ENCODE results near the gene ST13.
"Not testable (repeated sequence)": the region's sequence is repeated elsewhere in the genome, so short reads cannot be mapped to it uniquely, and the experiment has no call there.

The ST13 gene

DNA sequence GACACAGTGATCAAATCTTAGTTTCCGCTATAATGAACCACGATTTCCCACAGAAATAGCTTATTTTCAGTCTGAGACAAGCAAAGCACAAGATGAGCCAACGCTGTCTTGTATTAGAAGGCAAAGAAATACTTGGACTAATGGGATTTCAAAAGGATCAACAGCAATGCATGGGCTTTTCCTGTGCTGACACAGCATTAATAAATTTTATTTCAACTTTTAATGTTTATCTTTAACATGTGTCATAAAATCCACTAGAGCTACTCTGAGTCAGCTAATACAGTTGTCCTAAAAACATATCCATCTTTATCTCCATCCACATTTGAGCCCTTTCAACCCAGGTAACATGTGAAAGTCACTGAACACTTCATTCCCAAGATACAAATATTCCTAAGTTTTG lies 21.8 kb downstream of the ST13 start:
- no peak for DNase-seq

DNA sequence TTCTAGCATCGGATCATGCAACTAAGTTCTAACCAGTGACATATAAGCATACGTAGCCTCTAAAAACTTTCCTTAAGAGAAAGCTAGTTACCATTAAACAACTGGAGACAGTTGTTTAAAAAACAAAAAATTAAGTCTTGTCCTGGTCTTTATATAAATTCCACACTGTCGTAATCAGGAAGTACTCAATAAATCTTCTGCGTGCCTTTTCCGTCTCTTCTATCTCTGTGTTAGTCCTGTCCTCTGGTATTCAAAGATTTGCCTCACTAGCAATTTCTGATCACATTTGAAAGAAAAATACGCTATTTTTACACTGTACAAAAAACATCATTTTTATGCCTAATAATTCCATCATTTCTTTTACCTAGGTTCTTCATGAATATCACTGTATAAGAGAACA lies 27.3 kb downstream of the ST13 start:
- DNase-seq, result no peak

DNA sequence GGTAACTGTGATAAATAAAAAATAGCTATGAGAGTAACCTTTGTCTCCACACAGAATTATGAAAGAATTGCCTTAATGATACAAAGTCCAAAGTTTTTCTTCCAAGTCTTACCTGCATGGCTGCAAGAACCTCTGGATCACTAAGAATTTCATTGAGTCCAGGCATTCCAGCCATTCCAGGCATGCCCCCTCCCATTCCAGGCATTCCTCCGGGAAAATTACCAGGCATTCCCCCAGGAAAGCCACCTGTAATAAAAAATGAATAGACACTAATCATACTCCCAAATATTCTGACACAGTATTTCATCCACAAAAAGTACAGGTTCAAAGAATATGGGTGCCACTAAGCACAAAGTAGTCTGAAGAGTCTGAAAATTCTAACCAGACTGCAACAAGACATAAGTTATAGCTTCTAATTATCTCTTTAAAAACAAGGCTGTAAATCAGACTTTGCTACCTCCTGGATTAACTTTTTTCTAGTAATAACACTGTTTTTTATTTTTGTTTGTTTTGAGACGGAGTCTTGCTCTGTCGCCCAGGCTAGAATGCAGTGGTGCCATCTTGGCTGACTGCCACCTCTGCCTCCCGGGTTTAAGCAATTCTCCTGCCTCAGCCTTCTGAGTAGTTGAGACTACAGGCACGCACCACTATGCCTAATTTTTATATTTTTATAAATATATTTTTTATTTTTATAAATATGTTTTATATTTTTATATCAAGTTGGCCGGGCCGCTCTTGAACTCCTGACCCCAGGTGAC lies 29.3 kb downstream of the ST13 start:
- DNase-seq, result no peak

DNA sequence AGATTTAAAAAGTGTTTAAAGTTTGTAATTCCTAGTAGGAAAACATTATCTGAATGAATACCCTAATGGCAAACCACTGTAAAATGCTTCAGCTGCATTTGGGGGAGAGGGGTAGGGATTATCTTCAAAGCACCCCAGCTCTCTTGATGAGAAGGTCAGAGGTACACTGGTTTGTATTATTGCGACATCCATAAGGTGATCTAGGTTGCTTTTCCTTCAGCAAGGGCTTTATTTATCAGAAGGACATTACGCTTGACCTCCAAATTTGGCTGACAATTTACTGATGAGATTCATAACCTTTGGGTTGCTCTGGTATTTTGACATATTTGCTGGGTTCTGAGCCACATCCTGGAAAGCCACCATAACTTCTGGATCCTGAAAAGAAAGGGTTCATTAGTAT lies 30.1 kb downstream of the ST13 start:
- DNase-seq, result not testable (repeated sequence)

DNA sequence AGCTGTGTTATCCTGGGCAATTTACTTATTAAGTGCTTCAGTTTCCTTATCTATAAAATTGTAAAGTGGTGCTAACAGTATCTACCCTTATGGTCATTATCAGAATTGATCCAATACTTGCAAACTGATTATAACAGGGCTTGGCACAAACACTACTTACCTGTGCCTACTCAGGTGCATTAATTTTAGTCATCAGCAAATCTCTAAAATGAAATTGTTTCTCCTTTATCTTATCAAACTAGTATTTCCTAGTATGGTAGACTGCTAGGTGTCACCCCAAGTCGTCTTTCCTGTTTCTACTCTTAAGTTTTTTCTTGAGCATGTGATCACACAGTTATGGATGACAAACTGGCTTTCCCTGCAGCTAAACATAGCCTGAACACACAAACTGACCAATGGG lies 33.0 kb downstream of the ST13 start:
- no peak for DNase-seq

DNA sequence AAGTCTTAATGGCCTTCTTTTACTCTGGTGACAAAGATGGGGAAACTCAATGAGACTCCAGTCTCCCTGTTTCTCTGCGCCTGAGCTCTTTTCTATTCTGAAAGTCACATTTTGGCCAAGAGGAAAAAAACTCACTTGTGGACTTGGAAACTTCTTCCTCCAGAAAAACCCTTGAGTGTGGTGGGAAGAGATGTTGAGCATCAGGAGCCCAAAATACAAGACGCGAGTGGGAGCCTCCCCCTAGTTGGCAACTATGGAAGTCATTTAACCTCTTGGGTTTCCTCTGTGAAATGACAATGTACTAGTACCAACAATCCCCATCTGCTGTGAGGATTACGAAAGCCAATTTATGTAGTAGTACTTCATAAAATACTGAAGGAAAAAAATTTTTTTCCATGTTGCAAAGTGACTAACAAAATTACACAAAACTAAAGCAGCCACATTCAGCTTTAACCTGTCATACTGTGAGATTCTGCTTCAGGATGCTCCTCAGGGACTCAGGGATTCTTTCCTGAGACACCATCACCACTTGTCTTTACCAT lies 36.8 kb downstream of the ST13 start:
- no peak for DNase-seq

DNA sequence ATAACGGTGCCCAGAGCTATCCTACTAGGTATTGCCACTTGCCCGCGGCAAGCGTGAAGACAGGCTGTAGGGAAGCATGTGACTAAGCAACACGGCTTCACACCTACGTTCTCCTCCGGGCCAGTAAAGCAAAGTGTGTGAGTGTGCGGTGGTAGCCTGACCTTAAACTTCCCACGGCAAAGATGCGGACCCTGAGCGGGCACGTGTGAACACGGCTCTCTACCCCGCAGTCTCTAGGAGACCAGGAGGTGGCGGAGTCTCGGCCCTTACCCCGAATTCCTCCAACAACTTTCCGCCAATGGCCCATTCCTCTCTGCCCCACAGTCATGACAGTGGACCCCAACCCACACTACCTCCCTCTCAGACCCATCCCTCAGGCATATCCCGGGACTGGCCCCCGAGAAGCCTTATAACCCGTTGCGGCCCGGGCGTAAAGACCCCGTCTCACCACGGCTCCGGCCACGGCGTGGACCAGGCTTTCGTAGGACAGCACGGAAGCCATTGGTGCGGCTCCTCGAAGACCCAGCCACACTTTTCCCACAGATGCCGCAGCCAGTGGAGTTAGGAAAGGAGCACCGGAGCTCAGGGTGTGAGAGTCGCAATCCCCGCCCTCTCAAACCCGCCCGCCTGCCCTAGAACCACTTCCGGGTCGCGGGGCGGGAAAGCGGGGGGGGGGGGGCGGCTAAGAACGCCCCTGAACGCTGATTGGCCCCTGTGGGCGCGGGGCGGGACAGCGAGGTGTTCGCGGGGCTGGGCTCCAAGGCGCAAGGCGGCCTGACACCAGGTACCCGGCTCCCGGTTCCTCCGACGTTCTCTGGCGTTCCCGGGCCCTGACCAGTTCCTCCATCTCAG lies 37.5 kb downstream of the ST13 start, which contains the start of gene SLC25A17:
SLC25A17 (minus strand) TSS at position 600 of the 852 bp plus-strand sequence; CDS start at position 502, 98 bp downstream.
- peak; percentile 85 for DNase-seq

DNA sequence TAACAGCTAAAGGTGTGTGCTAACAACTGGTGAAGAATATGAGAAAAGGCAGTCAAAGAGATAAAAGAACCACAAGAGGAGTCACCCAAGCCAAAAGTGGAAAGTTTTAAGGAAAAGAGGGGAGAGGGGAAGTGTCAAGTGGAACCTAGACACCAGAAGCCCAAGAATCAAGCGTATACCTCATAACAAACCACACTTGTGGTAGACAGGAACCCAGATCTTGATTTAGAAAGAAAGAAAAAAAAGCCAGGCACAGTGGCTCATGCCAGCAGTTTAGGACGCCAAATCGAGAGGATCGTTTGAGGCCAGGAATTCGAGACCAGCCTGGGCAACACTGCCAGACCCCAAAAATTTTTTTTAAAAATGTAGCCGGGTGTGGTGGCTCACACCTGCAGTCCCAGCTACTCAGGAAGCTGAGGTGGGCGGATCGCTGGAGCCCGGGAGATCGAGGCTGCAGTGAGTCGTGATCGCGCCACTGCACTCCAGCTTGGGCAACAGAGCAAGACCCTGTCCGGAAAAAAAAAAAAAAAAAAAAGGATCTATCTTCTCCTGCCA lies 38.2 kb downstream of the ST13 start:
- no peak for DNase-seq

DNA sequence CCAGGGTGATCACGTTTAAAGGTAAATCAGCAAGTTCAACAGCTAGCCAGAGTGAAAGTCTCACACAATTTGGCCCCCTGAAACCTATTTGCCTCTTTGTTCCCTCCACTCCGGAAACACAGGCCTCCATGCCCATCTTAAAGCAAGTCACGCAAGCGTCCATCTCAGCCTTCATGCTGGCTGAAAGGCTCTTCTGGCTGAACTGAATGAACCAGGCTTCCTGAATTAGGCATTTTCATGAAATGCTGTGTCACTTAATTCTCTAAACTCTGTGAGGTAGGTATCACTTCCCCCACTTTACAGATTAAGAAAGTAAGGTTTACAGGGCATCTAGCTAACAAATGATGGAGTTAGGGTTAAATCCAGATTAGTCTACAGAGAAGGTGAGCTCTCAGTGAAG lies 38.7 kb downstream of the ST13 start:
- no peak for DNase-seq

DNA sequence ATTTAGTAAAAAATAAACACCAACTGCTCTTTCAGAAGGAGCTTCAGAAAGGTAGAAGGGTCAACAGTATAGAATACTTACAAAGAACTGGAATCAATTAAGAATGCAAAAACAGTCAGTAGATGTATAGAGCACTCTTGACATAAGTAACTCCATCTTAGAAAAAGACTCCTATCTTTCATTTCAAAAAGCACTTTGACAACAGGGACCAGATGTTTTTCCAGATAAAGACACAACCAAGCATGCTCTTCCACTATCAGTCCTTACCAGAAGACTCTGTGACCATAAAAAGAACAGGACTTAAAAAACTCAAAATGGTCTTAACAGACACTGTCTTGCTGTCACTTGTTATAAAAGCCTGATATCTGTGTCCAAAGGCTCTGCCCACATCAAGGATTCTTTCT lies 42.5 kb downstream of the ST13 start:
- no peak for DNase-seq

DNA sequence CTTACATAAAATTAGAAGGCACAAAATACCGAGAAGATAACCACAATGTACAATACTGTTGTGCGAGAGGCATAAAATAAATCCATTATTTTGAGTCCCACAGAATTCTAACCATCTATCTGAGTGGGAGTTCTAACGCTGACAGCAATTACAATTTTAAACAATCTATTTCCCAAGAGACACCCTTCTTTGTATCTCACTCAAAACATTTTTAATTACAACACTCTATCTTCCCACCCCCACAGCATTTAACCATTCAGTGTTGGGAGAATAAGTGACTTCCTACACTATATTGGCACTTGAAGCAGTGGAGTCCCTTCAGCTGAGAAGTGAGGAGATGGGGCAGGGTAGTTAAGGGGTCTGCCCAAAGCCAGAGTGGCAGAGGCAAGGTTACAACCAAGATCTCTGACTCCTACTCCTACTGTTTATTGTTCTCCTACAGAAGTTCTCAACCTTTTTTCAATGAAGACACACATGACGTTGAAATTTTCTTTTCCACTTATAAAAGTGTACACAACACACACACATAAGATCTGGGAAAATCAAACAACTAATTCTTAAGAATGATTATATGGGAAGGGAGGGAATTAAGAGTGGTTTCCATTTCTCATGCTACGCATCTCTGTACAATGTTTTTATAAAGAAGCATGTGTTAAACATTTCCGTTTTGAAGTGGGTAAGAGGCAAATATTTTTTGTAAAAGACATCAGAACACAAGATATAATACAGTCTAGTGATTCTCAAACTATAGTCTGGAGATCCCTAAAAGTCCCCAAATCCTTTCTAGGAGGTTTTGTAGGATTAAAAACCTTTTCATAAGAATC lies 48.2 kb downstream of the ST13 start:
- DNase-seq, result no peak

DNA sequence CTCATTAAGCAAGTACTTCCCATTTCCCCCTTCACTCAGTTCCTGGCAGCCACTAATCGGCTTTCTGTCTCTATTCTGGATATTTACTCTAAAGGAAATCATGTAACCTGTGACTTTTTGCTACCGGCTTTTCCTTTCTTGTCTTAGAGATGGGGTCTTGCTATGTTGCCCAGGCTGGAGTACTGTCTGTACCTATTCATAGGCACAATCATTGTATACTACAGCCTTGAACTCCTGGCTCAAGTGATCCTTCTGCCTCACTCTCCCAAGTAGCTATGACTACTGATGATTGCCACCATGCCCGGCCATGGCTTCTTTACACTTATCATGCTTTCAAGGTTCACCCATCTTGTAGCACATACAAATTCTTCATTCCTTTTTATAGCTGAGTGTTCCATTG lies 49.7 kb downstream of the ST13 start:
- no peak for DNase-seq

DNA sequence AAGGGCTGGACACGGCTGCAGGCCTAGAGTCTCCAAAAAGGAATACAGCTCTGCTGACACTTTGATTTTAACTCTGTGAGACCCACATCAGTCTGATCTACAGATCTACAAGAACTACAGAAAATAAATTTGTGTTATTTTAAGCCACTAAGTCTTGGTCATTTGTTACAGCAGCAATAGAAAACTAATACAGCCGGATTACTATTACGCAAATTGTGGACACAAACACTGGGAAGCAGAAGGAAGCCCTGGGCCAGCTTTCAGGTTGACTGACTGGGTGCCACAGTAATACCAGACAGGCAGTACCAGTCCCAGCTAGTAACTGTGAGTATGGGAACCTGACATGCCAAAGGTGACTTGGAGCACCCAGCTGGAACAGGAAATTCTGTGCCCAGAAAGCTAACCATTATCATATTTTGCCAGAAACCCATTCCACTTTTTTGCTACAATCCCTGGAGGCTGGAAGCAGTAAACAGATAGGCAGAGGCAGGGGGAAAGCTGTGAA lies 50.7 kb downstream of the ST13 start:
- DNase-seq, result no peak

DNA sequence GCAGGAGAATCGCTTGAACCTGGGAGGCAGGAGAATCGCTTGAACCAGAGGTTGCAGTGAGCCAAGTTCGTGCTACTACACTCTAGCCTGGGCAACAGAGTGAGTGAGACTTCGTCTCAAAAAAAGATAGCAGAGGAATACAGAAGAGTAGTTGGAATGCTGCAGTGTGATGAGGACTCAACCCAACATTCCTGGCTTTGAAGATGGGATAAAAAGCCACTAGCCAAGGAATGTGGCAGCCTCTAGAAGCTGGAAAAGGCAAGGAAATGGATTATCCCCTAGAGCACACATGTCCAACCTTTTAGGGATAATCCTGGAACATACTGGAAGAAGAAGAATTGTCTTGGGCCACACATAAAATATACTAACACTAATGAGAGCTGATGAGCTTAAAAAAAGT lies 51.2 kb downstream of the ST13 start:
- DNase-seq, result no peak

DNA sequence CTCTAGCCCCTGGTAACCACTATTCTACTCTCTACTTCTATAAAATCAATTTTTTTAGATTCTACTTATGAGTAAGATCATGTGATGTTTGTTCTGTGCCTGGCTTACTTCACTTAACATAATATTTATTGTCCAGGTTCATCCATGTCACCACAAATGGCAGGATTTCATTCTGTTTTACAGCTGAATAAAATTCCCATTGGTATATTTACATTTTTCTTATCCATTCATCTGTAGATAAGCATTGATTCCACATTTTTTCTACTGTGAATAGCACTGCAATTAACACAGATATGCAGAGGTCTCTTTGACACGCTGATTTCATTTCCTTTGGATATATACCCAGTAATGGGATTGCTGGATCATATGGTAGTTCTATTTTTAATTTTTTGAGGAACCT lies 53.1 kb downstream of the ST13 start:
- DNase-seq, result no peak

DNA sequence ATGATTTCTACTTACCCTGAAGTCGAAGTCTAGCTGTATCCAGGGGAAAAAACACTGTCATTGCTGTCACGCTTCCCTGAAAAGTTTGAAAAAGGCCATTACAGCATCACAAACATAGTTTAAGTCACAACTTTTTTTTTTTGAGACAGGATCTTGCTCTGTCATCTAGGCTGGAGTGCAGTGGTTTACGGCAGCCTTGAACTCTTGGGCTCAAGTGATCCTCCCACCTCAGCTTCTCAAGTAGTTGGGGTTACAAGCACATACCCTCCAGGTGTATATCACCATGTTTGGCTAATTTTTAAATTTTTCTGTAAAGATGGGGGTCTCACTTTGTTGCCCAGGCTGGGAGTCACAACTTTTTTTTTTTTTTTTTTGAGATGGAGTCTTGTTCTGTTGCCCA lies 57.4 kb downstream of the ST13 start:
- DNase-seq, result no peak

DNA sequence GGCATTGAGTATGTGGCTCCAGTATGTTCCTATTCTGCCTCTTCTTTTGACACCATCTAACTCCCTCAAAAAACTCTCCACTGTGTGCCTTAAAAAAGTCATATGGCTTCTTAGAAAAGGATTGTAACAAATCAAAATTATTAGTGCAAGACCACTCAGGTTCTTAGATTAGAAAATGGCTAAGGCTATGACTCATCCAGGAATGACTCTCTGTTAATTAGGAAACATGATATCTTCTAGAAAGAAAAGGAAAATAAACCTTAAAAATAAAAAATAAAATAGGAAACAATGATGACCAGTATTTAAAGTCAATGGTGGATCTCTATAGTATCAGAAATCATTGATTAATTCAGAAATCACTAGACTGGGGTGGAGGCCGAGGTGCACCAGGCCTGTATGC lies 59.0 kb downstream of the ST13 start:
- no peak for DNase-seq

DNA sequence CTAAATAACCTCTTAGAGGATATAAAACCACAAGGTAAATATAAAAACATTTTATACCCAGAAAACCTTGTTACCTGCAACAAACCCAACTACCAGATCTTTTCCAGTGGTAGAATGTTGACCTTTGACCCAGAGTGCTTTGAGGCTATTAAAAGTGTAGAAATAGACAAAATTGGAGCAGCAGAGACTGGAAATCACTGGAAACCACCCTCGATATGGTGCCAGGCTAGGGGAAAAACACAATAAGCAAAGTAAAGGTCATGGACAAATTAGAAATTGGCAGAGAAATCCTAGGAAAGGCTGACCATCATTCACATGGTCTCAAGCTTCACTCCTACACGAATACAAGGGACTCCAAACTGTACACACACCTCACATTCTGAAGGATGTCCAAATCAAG lies 64.0 kb downstream of the ST13 start:
- no peak for DNase-seq

DNA sequence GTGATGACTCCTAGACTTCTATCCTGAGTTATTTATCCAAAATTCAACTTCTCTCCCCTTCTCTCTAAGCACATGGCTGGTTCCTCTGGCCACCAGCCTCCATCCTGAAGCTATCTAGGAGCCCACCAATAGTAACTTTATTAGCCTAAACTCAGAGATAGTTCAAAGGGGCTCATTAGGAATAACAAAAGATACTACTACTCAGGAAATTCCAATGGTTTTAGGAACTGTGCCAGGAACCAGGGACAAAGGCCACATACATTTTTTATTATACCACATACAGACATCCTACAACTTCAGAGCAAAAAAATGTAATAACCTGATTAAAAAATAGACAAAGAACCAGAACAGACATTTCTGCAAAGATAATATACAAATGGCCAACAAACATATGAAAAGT lies 65.2 kb downstream of the ST13 start:
- no peak for DNase-seq

DNA sequence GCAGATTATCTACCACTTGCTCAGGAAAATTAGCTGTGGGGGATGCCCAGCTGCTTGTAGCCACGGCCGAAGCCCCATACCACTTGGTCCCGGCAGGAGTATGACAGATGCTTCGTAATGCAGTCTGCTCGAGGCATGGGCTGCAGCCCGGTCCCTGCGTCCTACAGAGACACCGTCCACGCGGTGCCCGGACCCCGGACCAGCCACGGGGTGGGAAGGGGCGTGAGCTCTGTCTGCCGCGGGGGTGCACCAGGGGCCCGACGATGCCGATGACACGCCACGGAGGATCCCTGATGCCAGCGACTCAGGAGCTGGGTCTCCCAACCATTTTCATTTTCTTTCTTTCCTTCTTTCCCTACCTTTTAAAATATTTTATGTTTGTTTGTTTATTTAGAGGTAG lies 67.3 kb downstream of the ST13 start:
- no peak for DNase-seq

DNA sequence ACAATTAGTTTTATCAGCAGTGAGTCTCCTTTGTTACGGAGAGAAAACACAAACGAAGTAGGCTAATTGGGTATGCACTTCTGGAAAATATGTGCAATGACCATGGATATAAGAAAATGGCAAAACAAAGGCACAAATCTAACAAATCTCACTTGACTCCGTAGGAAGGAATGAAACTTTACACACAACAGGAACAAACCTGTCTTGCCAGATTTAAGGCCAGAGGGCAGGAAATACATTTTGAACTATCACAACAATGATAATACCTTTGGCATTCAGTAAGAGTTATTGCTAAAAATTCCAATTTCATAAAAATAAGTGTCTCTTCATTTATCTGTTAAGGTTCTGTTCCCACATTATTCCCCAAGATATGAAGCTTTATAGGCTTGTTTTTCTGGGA lies 73.9 kb downstream of the ST13 start:
- no peak for DNase-seq

DNA sequence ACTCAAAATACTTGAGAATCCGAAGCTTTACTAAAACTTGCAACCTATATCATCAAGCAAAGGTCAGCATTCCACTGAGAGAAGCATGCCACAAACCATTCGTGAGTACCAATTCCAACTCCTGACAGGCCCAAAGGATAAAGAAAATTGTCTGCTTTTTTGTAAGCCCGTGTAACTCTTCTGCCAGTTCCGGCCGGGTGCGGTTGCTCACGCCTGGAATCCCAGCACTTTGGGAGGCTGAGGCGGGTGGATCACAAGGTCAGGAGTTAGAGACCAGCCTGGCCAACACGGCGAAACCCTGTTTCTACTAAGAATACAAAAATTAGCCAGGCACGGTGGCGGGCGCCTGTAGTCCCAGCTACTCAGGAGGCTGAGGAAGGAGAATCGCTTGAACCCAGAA lies 74.7 kb downstream of the ST13 start:
- DNase-seq, result not testable (repeated sequence)

Data from KG1 (cell line).